Myocyte (in vitro differentiated cells): ENCODE results near the gene SH3RF1. TPM values are rescaled to one million over a fixed set of nuclear protein-coding genes. Genes with fewer than 3 reads are reported as not detected.

Experiments
- DNase-seq: peaks from one replicate; pipeline ENCODE4 v3.0.0-alpha.2; 2012; ENCODE audit warnings: low read depth
- total RNA-seq: library from RNA; depleted of rRNA; stranded (reverse); fragments of >200 nt; gene quantifications from 2 replicates; pipeline ENCODE4 v1.2.3, GENCODE V29; 2014

SH3RF1 gene
- total RNA-seq, 1 donor from 2014 or later: 6.9 TPM

GRCh38 chr4:169048868-169049414, 221.8 kb downstream of the SH3RF1 start:
- no peak for DNase-seq

DNA sequence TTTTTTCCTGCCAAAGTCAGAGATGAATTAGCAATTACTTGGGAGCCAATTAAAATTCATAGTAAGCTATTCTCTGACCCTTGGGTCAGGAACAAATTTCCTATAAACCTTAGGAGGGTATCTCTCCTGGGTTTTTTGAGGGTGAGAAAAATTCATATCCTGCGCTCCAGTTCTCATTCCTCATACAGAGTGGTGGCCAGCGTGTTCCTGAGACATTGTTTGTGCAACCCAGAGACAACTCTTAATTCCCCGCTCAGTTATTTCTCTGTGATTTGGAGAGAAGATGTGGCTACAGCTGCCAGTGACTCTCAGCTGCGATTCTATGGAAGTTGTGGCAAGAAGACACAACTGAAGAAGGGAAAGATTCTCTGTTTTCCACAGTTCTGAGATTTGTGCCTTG, 222.8 kb downstream of the SH3RF1 start:
- no peak for DNase-seq

- DNase-seq: no peak
Observed at GRCh38 chr4:169045862-169046584, 224.7 kb downstream of the SH3RF1 start.

DNA sequence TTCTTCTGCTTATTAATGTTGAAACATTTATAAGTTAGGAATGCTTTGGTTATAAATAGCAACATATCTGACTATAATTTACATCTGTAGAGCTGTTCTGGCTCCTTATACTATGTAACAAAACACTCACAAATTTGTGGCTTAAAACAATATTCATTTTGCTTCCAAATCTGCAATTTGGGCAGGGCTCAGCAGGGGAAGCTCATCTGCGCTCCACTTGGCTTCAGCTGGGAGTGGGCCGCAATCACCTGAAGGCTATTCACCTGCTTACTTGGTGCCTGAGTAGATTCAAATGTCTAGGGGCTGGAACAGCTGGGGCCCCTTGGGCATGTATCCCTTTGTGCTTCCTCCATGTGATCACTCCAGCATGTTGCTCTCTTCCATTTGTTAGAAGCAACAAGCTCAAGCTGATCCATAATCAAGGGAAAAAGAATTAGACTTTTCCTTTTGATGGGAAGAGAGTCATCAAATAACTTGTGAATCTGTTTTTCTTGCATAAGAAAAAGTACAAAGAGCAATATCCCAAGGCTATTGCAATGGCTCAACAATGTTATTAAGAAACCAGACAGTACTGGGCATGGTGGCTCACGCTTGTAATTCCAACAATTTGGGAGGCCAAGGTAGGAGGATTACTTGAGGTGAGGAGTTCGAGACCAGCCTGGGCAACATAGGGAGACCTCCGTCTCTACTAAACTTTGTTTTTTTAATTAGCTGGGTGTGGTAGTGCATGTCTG, 225.9 kb downstream of the SH3RF1 start:
- no peak for DNase-seq
